ENCODE data around the gene ARHGAP19. TPM values are rescaled to one million over a fixed set of nuclear protein-coding genes. Genes with fewer than 3 reads are reported as not detected.
A peak's percentile ranks its signal among the peaks of the same experiment; 100 is the strongest.

ARHGAP19 gene, protein sequence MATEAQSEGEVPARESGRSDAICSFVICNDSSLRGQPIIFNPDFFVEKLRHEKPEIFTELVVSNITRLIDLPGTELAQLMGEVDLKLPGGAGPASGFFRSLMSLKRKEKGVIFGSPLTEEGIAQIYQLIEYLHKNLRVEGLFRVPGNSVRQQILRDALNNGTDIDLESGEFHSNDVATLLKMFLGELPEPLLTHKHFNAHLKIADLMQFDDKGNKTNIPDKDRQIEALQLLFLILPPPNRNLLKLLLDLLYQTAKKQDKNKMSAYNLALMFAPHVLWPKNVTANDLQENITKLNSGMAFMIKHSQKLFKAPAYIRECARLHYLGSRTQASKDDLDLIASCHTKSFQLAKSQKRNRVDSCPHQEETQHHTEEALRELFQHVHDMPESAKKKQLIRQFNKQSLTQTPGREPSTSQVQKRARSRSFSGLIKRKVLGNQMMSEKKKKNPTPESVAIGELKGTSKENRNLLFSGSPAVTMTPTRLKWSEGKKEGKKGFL
- total RNA-seq (2021; ENCODE audit: unreplicated experiment) (28.9 TPM), Bru-seq, nascent RNA (percentile 88 among the genes with signal in this experiment), BruChase-seq, experiment 1, labeled RNA remaining after a 2-hour chase (percentile 99 among the genes with signal in this experiment), BruChase-seq, experiment 2, labeled RNA remaining after a 6-hour chase (percentile 99 among the genes with signal in this experiment)
- 9.9 TPM for polyA plus RNA-seq (2012; ENCODE audit: insufficient read length)
- long read RNA-seq, full-length matches to known transcripts = 50 of 83 reads
- long read RNA-seq, partial matches to known transcripts = 4 of 83 reads
- long read RNA-seq, other reads (novel, unspliced or antisense) = 29 of 83 reads

DNA sequence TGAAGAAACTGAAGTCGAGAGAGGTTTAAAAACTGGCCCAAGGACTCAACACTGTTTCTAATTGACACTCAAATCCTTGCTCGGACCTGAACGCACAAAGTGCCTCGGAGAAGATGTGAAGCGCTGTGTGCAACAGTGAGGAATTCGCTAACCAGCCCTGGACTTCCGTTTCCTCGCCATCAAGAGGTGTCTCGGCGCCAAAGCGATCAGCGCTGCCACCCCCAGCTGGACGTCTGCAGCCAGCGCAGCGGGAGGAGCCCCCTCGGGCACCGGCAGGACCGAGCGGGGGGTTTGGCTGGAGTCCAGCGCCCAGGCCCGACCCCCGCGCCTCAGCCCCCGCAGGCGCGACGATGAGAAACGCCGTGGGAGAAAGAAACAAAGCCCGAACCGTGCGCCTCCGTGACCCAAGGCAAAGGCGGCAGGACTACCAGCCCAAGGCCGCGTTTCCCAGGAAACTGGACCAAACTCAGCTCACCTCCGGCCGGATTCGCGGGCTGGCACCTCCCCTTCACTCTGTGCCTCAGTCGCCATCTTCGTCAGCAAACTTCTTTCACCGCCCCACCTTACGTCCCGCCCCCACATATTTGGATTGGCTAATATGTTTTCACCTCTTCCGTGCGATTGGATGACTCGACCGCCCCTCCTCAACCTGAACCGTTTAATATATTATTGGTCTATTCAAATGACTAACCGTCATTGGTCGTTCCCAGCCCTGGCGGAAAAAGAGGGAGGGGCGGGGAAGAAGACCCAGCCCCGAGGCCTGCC lies at the start of gene ARHGAP19:
Gene ARHGAP19, minus strand, starts transcription at position 541 of the 765 bp plus-strand sequence. Its CDS starts 10 bp downstream, at position 531.
- TF ChIP-seq POLR2AphosphoS5 (IDR thresholded peaks at IDR 0.05; ENCODE audit: low read depth, low read length) (peak; percentile 96), CTCF (IDR thresholded peaks at IDR 0.05) (no peak), TCF7L2 (IDR thresholded peaks at IDR 0.05; ENCODE audit: low read depth, low read length) (peak; percentile 41; the same call in 1 of the 2 replicates), SIN3A (IDR thresholded peaks at IDR 0.05; ENCODE audit: borderline replicate concordance, insufficient read depth, low read depth, low read length) (peak; percentile 88)
- TF ChIP-seq, protein P1, sequence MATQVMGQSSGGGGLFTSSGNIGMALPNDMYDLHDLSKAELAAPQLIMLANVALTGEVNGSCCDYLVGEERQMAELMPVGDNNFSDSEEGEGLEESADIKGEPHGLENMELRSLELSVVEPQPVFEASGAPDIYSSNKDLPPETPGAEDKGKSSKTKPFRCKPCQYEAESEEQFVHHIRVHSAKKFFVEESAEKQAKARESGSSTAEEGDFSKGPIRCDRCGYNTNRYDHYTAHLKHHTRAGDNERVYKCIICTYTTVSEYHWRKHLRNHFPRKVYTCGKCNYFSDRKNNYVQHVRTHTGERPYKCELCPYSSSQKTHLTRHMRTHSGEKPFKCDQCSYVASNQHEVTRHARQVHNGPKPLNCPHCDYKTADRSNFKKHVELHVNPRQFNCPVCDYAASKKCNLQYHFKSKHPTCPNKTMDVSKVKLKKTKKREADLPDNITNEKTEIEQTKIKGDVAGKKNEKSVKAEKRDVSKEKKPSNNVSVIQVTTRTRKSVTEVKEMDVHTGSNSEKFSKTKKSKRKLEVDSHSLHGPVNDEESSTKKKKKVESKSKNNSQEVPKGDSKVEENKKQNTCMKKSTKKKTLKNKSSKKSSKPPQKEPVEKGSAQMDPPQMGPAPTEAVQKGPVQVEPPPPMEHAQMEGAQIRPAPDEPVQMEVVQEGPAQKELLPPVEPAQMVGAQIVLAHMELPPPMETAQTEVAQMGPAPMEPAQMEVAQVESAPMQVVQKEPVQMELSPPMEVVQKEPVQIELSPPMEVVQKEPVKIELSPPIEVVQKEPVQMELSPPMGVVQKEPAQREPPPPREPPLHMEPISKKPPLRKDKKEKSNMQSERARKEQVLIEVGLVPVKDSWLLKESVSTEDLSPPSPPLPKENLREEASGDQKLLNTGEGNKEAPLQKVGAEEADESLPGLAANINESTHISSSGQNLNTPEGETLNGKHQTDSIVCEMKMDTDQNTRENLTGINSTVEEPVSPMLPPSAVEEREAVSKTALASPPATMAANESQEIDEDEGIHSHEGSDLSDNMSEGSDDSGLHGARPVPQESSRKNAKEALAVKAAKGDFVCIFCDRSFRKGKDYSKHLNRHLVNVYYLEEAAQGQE (IDR thresholded peaks at IDR 0.05; ENCODE audit: insufficient read depth in 1 of 2, low read depth in 2 of 2, low read length in 1 of 2) = peak in 1 of 2 experiments; percentile 21; a peak in 1 of 4 replicates
- no peaks in the 10 kb centered on the region for H3K27me3 ChIP-seq (ENCODE audit: control insufficient read depth, insufficient read depth, low read length)
- H3K4me1 ChIP-seq (ENCODE audit: control insufficient read depth, insufficient read depth, low read length) = peaks cover 12% of the 10 kb centered on the region; the same call in 1 of the 2 replicates
- H3K27ac ChIP-seq (ENCODE audit: low read length) = peak within 1 kb of the TSS; percentile 100
- peak; percentile 95 for DNase-seq (ENCODE audit: low read depth, low spot score)
- BruUV-seq (replicated peaks) = TSS peak; percentile 94
- H3K36me3 ChIP-seq (ENCODE audit: control insufficient read depth, insufficient read depth, low read length) = peaks cover 8% of the 10 kb centered on the region; the same call in 1 of the 2 replicates
- intact Hi-C loops (cut with micrococcal nuclease; ENCODE audit: unreplicated experiment) = no loop called here
- ATAC-seq = peak; percentile 97
- peak within 1 kb of the TSS; percentile 69 to 97 for H3K4me3 ChIP-seq (ENCODE audit: low read depth in 2 of 2, low read length in 2 of 2)
- no peaks in the 10 kb centered on the region for H3K9me3 ChIP-seq (ENCODE audit: control insufficient read depth, insufficient read depth, low read depth, low read length)
- in situ Hi-C loops (cut with HindIII; ENCODE audit: low pct_unique_long_range_greater_than_20kb, low sequenced_read_pairs) = no loop called here
- POLR2A ChIA-PET = interaction anchor here (0.6 to 0.8 kb wide), 3 partner anchors 46 to 109 kb away, joined by 3 to 4 read pairs (median 3); partner anchors contain the start of gene RRP12
- CTCF ChIA-PET = interaction anchor here (1.6 kb wide), 1 partner anchor 14 kb away, joined by 5 read pairs; no protein-coding TSS in a partner anchor

DNA sequence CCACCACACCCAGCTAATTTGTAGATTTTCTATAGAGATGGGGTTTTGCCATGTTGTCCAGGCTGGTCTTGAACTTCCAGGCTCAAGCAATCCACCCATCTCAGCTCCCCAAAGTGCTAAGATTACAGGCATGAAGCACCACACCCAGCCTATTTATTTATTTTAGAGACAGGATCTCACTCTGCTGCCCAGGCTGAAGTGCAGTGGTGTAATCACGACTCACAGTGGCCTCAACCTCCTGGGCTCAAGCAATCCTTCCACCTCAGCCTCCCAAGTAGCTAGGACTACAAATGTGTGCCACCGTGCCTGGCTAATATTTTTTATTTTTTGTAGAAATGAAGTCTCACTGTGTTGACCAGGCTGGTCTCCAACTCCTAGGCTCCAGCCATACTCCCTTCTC lies 49.0 kb upstream of the ARHGAP19 start:
- ChIA-PET CTCF (interaction anchor here (0.6 kb wide), 1 partner anchor 110 kb away, joined by 3 read pairs; no protein-coding TSS in a partner anchor), POLR2A (no interaction called here)
- Histone ChIP-seq H3K9me3 (ENCODE audit: control insufficient read depth, insufficient read depth, low read depth, low read length) (no peaks in the 10 kb centered on the region), H3K27ac (ENCODE audit: low read length) (no peak overlapping the region), H3K27me3 (ENCODE audit: control insufficient read depth, insufficient read depth, low read length) (no peaks in the 10 kb centered on the region), H3K4me3 (ENCODE audit: low read depth in 2 of 2, low read length in 2 of 2) (no peak overlapping the region), H3K4me1 (ENCODE audit: control insufficient read depth, insufficient read depth, low read length) (peaks cover 15% of the 10 kb centered on the region), H3K36me3 (ENCODE audit: control insufficient read depth, insufficient read depth, low read length) (no peaks in the 10 kb centered on the region)
- TF ChIP-seq, protein P1 (IDR thresholded peaks at IDR 0.05; ENCODE audit: insufficient read depth in 1 of 2, low read depth in 2 of 2, low read length in 1 of 2) = no peak
- TF ChIP-seq SIN3A (IDR thresholded peaks at IDR 0.05; ENCODE audit: borderline replicate concordance, insufficient read depth, low read depth, low read length) (no peak), POLR2AphosphoS5 (IDR thresholded peaks at IDR 0.05; ENCODE audit: low read depth, low read length) (no peak), TCF7L2 (IDR thresholded peaks at IDR 0.05; ENCODE audit: low read depth, low read length) (no peak), CTCF (IDR thresholded peaks at IDR 0.05) (no peak)
- DNase-seq (ENCODE audit: low read depth, low spot score) (no peak), ATAC-seq (no peak)
- no TSS peak for BruUV-seq (replicated peaks)
- in situ Hi-C loops (cut with HindIII; ENCODE audit: low pct_unique_long_range_greater_than_20kb, low sequenced_read_pairs) (no loop called here), intact Hi-C loops (cut with micrococcal nuclease; ENCODE audit: unreplicated experiment) (no loop called here)

Data from Panc1 (cell line).